HepG2 (cell line): ENCODE data around the gene SLC2A4. TPM values are rescaled to one million over a fixed set of nuclear protein-coding genes. Genes with fewer than 3 reads are reported as not detected.
A peak's percentile ranks its signal among the peaks of the same experiment; 100 is the strongest.

Experiments
- CTCF ChIP-seq: sonication (generic); formaldehyde crosslinking; IDR thresholded peaks from 2 replicates; pipeline ENCODE4 v1.5.0; 2020; ENCODE audit warnings: mild to moderate bottlenecking, missing genetic modification reagents, moderate library complexity
- DR1 ChIP-seq: sonication (generic); formaldehyde crosslinking; IDR thresholded peaks from 2 replicates; pipeline ENCODE4 v1.8.0; 2021; ENCODE audit warnings: mild to moderate bottlenecking, missing genetic modification reagents, inconsistent platforms
- EEA1 ChIP-seq: sonication (generic); formaldehyde crosslinking; IDR thresholded peaks from 2 replicates; pipeline ENCODE4 v1.5.1; 2020; ENCODE audit warnings: mild to moderate bottlenecking, missing genetic modification reagents, borderline replicate concordance
- FOXC1 ChIP-seq: sonication (generic); formaldehyde crosslinking; IDR thresholded peaks from 2 replicates; pipeline ENCODE4 v1.8.0; 2022; ENCODE audit warnings: mild to moderate bottlenecking, missing genetic modification reagents, borderline replicate concordance
- GATAD1 ChIP-seq: IDR thresholded peaks from 2 replicates; pipeline ENCODE4 v1.6.1; 2016; ENCODE audit warnings: missing genetic modification reagents, missing compliant biosample characterization
- GFI1 ChIP-seq: sonication (generic); formaldehyde crosslinking; IDR thresholded peaks from 2 replicates; pipeline ENCODE4 v1.5.0; 2020; ENCODE audit warnings: missing genetic modification reagents, mild to moderate bottlenecking, borderline replicate concordance
- HDAC1 ChIP-seq: sonication (generic); formaldehyde crosslinking; IDR thresholded peaks from 2 replicates; pipeline ENCODE4 v1.5.1; 2020; ENCODE audit warnings: mild to moderate bottlenecking, missing genetic modification reagents
- KAT8 ChIP-seq: IDR thresholded peaks from 2 replicates; pipeline ENCODE4 v1.6.1; 2016; ENCODE audit warnings: missing genetic modification reagents, missing compliant biosample characterization
- RFX1 ChIP-seq: fragments of 450-650 bp; IDR thresholded peaks from 2 replicates; pipeline ENCODE4 v1.6.1; 2017
- YEATS4 ChIP-seq: sonication (generic); formaldehyde crosslinking; IDR thresholded peaks from 2 replicates; pipeline ENCODE4 v1.4.0; 2020; ENCODE audit warnings: missing genetic modification reagents, borderline replicate concordance
- ZBTB20 ChIP-seq: sonication (generic); formaldehyde crosslinking; IDR thresholded peaks from 2 replicates; pipeline ENCODE4 v1.8.1; 2023; ENCODE audit warnings: missing genetic modification reagents, low read depth, mild to moderate bottlenecking, borderline replicate concordance
- ZKSCAN1 ChIP-seq: fragments of 150-350 bp; IDR thresholded peaks from 2 replicates; pipeline ENCODE4 v1.6.1; 2014; ENCODE audit warnings: low read length
- ZNF260 ChIP-seq: sonication (generic); formaldehyde crosslinking; IDR thresholded peaks from 2 replicates; pipeline ENCODE4 v1.4.0; 2020; ENCODE audit warnings: missing genetic modification reagents, low read depth, mild to moderate bottlenecking, borderline replicate concordance
- ZNF775 ChIP-seq: sonication (generic); formaldehyde crosslinking; IDR thresholded peaks from 2 replicates; pipeline ENCODE4 v1.4.0; 2020; ENCODE audit warnings: missing genetic modification reagents, mild to moderate bottlenecking, moderate library complexity, borderline replicate concordance
- ZSCAN22 ChIP-seq: sonication (generic); formaldehyde crosslinking; IDR thresholded peaks from 2 replicates; pipeline ENCODE4 v1.4.0; 2020; ENCODE audit warnings: mild to moderate bottlenecking, missing genetic modification reagents
- ZZZ3 ChIP-seq: sonication (generic); formaldehyde crosslinking; IDR thresholded peaks from 2 replicates; pipeline ENCODE4 v1.4.0; 2020; ENCODE audit warnings: missing genetic modification reagents, mild to moderate bottlenecking, borderline replicate concordance
- polyA plus RNA-seq, 8 experiments: library from polyadenylated mRNA; depleted of rRNA in 3 of 8; stranded (reverse) in 7 of 8; unstranded in 1 of 8; fragments of >200 nt; fragmentation: Illumina TruSeq in 4 of 8; extraction: Trizol in 4 of 8; gene quantifications; 2 replicates each; pipeline versions ENCODE4 v1.2.1 to v1.2.3, GENCODE V29; 2011 to 2016; ENCODE audit warnings: low read depth in 4 of 8, missing spikeins in 1 of 8, mixed read lengths in 1 of 8; ENCODE audit not compliant: insufficient read depth in 1 of 8
- total RNA-seq, 5 experiments: library from RNA; depleted of rRNA; stranded (reverse); fragments of >200 nt; fragmentation: Illumina TruSeq; extraction: Trizol; gene quantifications; 2 replicates each; pipeline ENCODE4 v1.2.3, GENCODE V29; 2016; ENCODE audit warnings: low read depth in 1 of 5
- TF ChIP-seq, protein P1 (sequence below): sonication (generic); formaldehyde crosslinking; IDR thresholded peaks from 2 replicates; pipeline ENCODE4 v1.4.0; 2020; ENCODE audit warnings: mild to moderate bottlenecking, missing genetic modification reagents

SLC2A4 gene
- total and polyA plus RNA-seq, 2 of the 13 experiments (the other 11 are each of a cell fraction or from before 2014, with no cell fraction given), result 4.9 to 5.8 TPM

- TF ChIP-seq FOXC1 (0 out of 2 replicates have a peak, but pooled peaks have one; percentile 42), KAT8 (CRISPR knock-in tag) (peak; percentile 35; the same call in 1 of the 2 replicates), ZBTB20 (CRISPR knock-in tag) (peak; percentile 64; the same call in 1 of the 2 replicates), DR1 (CRISPR knock-in tag) (no peak), GFI1 (CRISPR knock-in tag) (no peak), ZKSCAN1 (no peak), RFX1 (no peak), ZNF260 (CRISPR knock-in tag) (no peak), GATAD1 (CRISPR knock-in tag) (no peak), ZSCAN22 (CRISPR knock-in tag) (no peak), ZZZ3 (no peak), YEATS4 (CRISPR knock-in tag) (peak; percentile 72), CTCF (CRISPR knock-in tag) (peak; percentile 13; the same call in 1 of the 2 replicates), ZNF775 (CRISPR knock-in tag) (no peak), HDAC1 (peak; percentile 59; the same call in 1 of the 2 replicates), EEA1 (CRISPR knock-in tag) (no peak)
- TF ChIP-seq, protein P1, sequence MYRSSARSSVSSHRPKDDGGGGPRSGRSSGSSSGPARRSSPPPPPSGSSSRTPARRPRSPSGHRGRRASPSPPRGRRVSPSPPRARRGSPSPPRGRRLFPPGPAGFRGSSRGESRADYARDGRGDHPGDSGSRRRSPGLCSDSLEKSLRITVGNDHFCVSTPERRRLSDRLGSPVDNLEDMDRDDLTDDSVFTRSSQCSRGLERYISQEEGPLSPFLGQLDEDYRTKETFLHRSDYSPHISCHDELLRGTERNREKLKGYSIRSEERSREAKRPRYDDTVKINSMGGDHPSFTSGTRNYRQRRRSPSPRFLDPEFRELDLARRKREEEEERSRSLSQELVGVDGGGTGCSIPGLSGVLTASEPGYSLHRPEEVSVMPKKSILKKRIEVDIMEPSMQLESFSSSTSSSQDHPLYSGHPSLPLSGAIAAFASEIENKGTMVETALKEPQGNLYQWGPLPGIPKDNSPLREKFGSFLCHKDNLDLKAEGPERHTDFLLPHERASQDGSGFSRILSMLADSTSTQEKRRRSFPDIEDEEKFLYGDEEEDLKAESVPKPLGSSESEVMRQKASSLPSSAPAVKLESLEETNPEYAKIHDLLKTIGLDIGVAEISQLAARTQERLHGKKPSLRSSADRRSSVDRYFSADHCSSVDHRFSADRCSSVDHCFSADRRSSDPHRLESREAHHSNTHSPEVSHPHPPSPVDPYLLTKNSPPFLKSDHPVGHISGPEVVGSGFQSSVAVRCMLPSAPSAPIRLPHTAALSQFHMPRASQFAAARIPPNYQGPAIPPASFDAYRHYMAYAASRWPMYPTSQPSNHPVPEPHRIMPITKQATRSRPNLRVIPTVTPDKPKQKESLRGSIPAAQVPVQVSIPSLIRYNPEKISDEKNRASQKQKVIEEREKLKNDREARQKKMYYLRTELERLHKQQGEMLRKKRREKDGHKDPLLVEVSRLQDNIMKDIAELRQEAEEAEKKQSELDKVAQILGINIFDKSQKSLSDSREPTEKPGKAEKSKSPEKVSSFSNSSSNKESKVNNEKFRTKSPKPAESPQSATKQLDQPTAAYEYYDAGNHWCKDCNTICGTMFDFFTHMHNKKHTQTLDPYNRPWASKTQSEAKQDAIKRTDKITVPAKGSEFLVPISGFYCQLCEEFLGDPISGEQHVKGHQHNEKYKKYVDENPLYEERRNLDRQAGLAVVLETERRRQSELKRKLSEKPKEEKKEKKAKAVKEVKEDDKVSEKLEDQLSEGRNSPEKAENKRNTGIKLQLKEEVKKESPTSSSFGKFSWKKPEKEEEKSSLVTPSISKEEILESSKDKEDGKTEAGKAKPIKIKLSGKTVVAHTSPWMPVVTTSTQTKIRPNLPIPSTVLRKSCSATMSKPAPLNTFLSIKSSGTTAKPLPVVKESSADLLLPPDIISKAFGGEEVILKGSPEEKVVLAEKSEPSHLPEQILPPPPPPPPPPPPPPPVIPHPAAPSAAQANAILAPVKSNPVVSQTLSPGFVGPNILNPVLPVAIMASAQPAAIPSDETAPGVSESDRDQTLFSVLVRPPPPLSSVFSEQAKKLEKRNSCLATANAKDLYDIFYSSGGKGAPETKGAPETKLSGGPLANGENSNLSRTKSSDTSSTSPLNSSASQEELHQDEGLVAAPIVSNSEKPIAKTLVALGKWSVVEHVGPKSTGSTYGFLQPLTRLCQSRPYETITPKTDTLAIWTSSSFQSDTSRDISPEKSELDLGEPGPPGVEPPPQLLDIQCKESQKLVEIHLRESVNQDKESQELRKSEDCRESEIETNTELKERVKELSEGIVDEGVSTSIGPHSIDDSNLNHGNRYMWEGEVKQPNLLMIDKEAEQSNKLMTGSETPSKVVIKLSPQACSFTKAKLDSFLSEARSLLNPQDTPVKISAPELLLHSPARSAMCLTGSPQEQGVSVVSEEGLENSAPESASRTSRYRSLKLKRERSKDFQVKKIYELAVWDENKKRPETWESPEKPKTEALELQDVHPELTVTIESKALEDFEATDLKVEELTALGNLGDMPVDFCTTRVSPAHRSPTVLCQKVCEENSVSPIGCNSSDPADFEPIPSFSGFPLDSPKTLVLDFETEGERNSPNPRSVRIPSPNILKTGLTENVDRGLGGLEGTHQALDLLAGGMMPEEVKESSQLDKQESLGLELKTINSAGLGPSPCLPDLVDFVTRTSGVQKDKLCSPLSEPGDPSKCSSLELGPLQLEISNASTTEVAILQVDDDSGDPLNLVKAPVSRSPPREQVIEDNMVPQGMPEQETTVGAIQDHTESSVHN (CRISPR knock-in tag), result no peak
Measured at GRCh38 chr17:7258731-7259554, 22.6 kb upstream of the SLC2A4 start (continued).
